ENCODE measurements around the gene FAM227A.
A peak's percentile ranks its signal among the peaks of the same experiment; 100 is the strongest.

Gene FAM227A

GRCh38 chr22:38698407-38699094, 42.4 kb upstream of the FAM227A start:
- DNase-seq, result no peak
- Histone ChIP-seq H3K27me3 (ENCODE audit: control insufficient read depth in 1 of 2, insufficient read depth in 1 of 2, low read length in 2 of 2) (no peaks in the 10 kb centered on the region), H3K4me1 (ENCODE audit: control insufficient read depth, insufficient read depth, low read depth, low read length) (peaks cover 18% of the 10 kb centered on the region), H2BK120ac (ENCODE audit: low read depth, low read length) (no peak overlapping the region), H3K23ac (ENCODE audit: low read length in 2 of 2) (no peak overlapping the region), H3K9me3 (ENCODE audit: control insufficient read depth, low read length) (no peaks in the 10 kb centered on the region), H3K4ac (ENCODE audit: low read depth in 1 of 2, low read length in 2 of 2) (no peak overlapping the region), H2AK5ac (ENCODE audit: low read length, severe bottlenecking) (no peak overlapping the region), H3K18ac (ENCODE audit: low read depth in 1 of 2, low read length in 2 of 2) (no peak overlapping the region), H2AFZ (ENCODE audit: low read depth, low read length) (no peak overlapping the region), H3K4me3 (ENCODE audit: insufficient read depth in 1 of 2, low read depth in 1 of 2, low read length in 2 of 2) (peak overlapping the region; percentile 30 to 89), H4K8ac (ENCODE audit: low read length) (no peak overlapping the region), H2BK5ac (ENCODE audit: low read depth, low read length, poor library complexity, severe bottlenecking) (no peak overlapping the region), H3K36me3 (ENCODE audit: control insufficient read depth in 1 of 2, insufficient read depth in 2 of 2, low read depth in 1 of 2, low read length in 2 of 2) (peaks cover 0 to 27% of the 10 kb centered on the region in 2 experiments), H3K27ac (ENCODE audit: low read length, poor library complexity, severe bottlenecking) (peak overlapping the region; percentile 79), H3K9ac (ENCODE audit: low read length) (peak overlapping the region; percentile 98), H4K91ac (ENCODE audit: low read length) (no peak overlapping the region), H2BK12ac (ENCODE audit: low read length in 2 of 2) (no peak overlapping the region), H3K79me1 (replicated peaks; ENCODE audit: low read length, poor library complexity, severe bottlenecking) (peaks cover 3% of the 10 kb centered on the region), H3K4me2 (ENCODE audit: low read length, poor library complexity, severe bottlenecking) (peak overlapping the region; percentile 76), H2BK15ac (ENCODE audit: low read depth, poor library complexity, severe bottlenecking) (no peak overlapping the region), H3K14ac (ENCODE audit: low read length in 2 of 2) (no peak overlapping the region)
- 97% methylated on average over 13 of the region's 13 CpGs for WGBS

GRCh38 chr22:38697425-38698089, 41.4 kb upstream of the FAM227A start:
- Histone ChIP-seq H3K27ac (ENCODE audit: low read length, poor library complexity, severe bottlenecking) (peak overlapping the region; percentile 79), H3K23ac (ENCODE audit: low read length in 2 of 2) (no peak overlapping the region), H3K4me2 (ENCODE audit: low read length, poor library complexity, severe bottlenecking) (peak overlapping the region; percentile 76), H2AK5ac (ENCODE audit: low read length, severe bottlenecking) (peak overlapping the region; percentile 61), H3K79me1 (replicated peaks; ENCODE audit: low read length, poor library complexity, severe bottlenecking) (peaks cover 6% of the 10 kb centered on the region), H2AFZ (ENCODE audit: low read depth, low read length) (no peak overlapping the region), H3K27me3 (ENCODE audit: control insufficient read depth in 1 of 2, insufficient read depth in 1 of 2, low read length in 2 of 2) (no peaks in the 10 kb centered on the region), H3K4me3 (ENCODE audit: insufficient read depth in 1 of 2, low read depth in 1 of 2, low read length in 2 of 2) (peak overlapping the region in 1 of 2 experiments; percentile 89), H3K4ac (ENCODE audit: low read depth in 1 of 2, low read length in 2 of 2) (no peak overlapping the region), H4K91ac (ENCODE audit: low read length) (no peak overlapping the region), H2BK15ac (ENCODE audit: low read depth, poor library complexity, severe bottlenecking) (no peak overlapping the region), H3K14ac (ENCODE audit: low read length in 2 of 2) (no peak overlapping the region), H3K18ac (ENCODE audit: low read depth in 1 of 2, low read length in 2 of 2) (no peak overlapping the region), H3K9me3 (ENCODE audit: control insufficient read depth, low read length) (no peaks in the 10 kb centered on the region), H3K9ac (ENCODE audit: low read length) (peak overlapping the region; percentile 66), H2BK120ac (ENCODE audit: low read depth, low read length) (no peak overlapping the region), H3K36me3 (ENCODE audit: control insufficient read depth in 1 of 2, insufficient read depth in 2 of 2, low read depth in 1 of 2, low read length in 2 of 2) (peaks cover 0 to 32% of the 10 kb centered on the region in 2 experiments), H4K8ac (ENCODE audit: low read length) (no peak overlapping the region), H2BK12ac (ENCODE audit: low read length in 2 of 2) (no peak overlapping the region), H2BK5ac (ENCODE audit: low read depth, low read length, poor library complexity, severe bottlenecking) (no peak overlapping the region), H3K4me1 (ENCODE audit: control insufficient read depth, insufficient read depth, low read depth, low read length) (peaks cover 18% of the 10 kb centered on the region)
- WGBS, result 74% methylated on average over 7 of the region's 8 CpGs
- DNase-seq, result peak; percentile 53

- Histone ChIP-seq H3K9ac (ENCODE audit: low read length) (peak overlapping the region; percentile 66), H2BK12ac (ENCODE audit: low read length in 2 of 2) (no peak overlapping the region), H4K8ac (ENCODE audit: low read length) (no peak overlapping the region), H2AK5ac (ENCODE audit: low read length, severe bottlenecking) (peak overlapping the region; percentile 47), H2AFZ (ENCODE audit: low read depth, low read length) (no peak overlapping the region), H3K4me3 (ENCODE audit: insufficient read depth in 1 of 2, low read depth in 1 of 2, low read length in 2 of 2) (peak overlapping the region in 1 of 2 experiments; percentile 30), H3K79me1 (replicated peaks; ENCODE audit: low read length, poor library complexity, severe bottlenecking) (peaks cover 7% of the 10 kb centered on the region), H2BK120ac (ENCODE audit: low read depth, low read length) (no peak overlapping the region), H3K36me3 (ENCODE audit: control insufficient read depth in 1 of 2, insufficient read depth in 2 of 2, low read depth in 1 of 2, low read length in 2 of 2) (peaks cover 0 to 37% of the 10 kb centered on the region in 2 experiments), H3K27me3 (ENCODE audit: control insufficient read depth in 1 of 2, insufficient read depth in 1 of 2, low read length in 2 of 2) (no peaks in the 10 kb centered on the region), H3K4me1 (ENCODE audit: control insufficient read depth, insufficient read depth, low read depth, low read length) (peaks cover 18% of the 10 kb centered on the region), H3K14ac (ENCODE audit: low read length in 2 of 2) (no peak overlapping the region), H3K23ac (ENCODE audit: low read length in 2 of 2) (no peak overlapping the region), H3K4me2 (ENCODE audit: low read length, poor library complexity, severe bottlenecking) (peak overlapping the region; percentile 60), H3K4ac (ENCODE audit: low read depth in 1 of 2, low read length in 2 of 2) (no peak overlapping the region), H3K18ac (ENCODE audit: low read depth in 1 of 2, low read length in 2 of 2) (no peak overlapping the region), H3K9me3 (ENCODE audit: control insufficient read depth, low read length) (no peaks in the 10 kb centered on the region), H4K91ac (ENCODE audit: low read length) (no peak overlapping the region), H2BK5ac (ENCODE audit: low read depth, low read length, poor library complexity, severe bottlenecking) (no peak overlapping the region), H3K27ac (ENCODE audit: low read length, poor library complexity, severe bottlenecking) (peak overlapping the region; percentile 79), H2BK15ac (ENCODE audit: low read depth, poor library complexity, severe bottlenecking) (no peak overlapping the region)
- DNase-seq, result peak; percentile 73
- whole genome bisulfite sequencing, result 23% methylated on average over 3 of the region's 3 CpGs
Measured at GRCh38 chr22:38696606-38697424, 40.6 kb upstream of the FAM227A start.

- H3K9ac ChIP-seq (ENCODE audit: low read length), result no peak overlapping the region
- H2BK120ac ChIP-seq (ENCODE audit: low read depth, low read length), result no peak overlapping the region
- H3K36me3 ChIP-seq (ENCODE audit: control insufficient read depth in 1 of 2, insufficient read depth in 2 of 2, low read depth in 1 of 2, low read length in 2 of 2), result peaks cover 11 to 53% of the 10 kb centered on the region in 2 experiments
- H3K18ac ChIP-seq (ENCODE audit: low read depth in 1 of 2, low read length in 2 of 2), result no peak overlapping the region
- no peak overlapping the region for H3K4me3 ChIP-seq (ENCODE audit: insufficient read depth in 1 of 2, low read depth in 1 of 2, low read length in 2 of 2)
- no peak overlapping the region for H2AFZ ChIP-seq (ENCODE audit: low read depth, low read length)
- H4K8ac ChIP-seq (ENCODE audit: low read length), result no peak overlapping the region
- no peak overlapping the region for H2BK5ac ChIP-seq (ENCODE audit: low read depth, low read length, poor library complexity, severe bottlenecking)
- no peak overlapping the region for H3K23ac ChIP-seq (ENCODE audit: low read length in 2 of 2)
- H2BK15ac ChIP-seq (ENCODE audit: low read depth, poor library complexity, severe bottlenecking), result no peak overlapping the region
- H3K9me3 ChIP-seq (ENCODE audit: control insufficient read depth, low read length), result no peaks in the 10 kb centered on the region
- no peak overlapping the region for H3K4ac ChIP-seq (ENCODE audit: low read depth in 1 of 2, low read length in 2 of 2)
- H4K91ac ChIP-seq (ENCODE audit: low read length), result no peak overlapping the region
- DNase-seq, result no peak
- H3K14ac ChIP-seq (ENCODE audit: low read length in 2 of 2), result no peak overlapping the region
- H3K27me3 ChIP-seq (ENCODE audit: control insufficient read depth in 1 of 2, insufficient read depth in 1 of 2, low read length in 2 of 2), result no peaks in the 10 kb centered on the region
- H2BK12ac ChIP-seq (ENCODE audit: low read length in 2 of 2), result no peak overlapping the region
- no peak overlapping the region for H3K4me2 ChIP-seq (ENCODE audit: low read length, poor library complexity, severe bottlenecking)
- no peak overlapping the region for H2AK5ac ChIP-seq (ENCODE audit: low read length, severe bottlenecking)
- peaks cover 8% of the 10 kb centered on the region for H3K79me1 ChIP-seq (replicated peaks; ENCODE audit: low read length, poor library complexity, severe bottlenecking)
- H3K4me1 ChIP-seq (ENCODE audit: control insufficient read depth, insufficient read depth, low read depth, low read length), result peaks cover 12% of the 10 kb centered on the region
- 68% methylated on average over 2 of the region's 3 CpGs for WGBS
- no peak overlapping the region for H3K27ac ChIP-seq (ENCODE audit: low read length, poor library complexity, severe bottlenecking)
Measured at GRCh38 chr22:38694940-38695339, 38.7 kb upstream of the FAM227A start.
